Mesenchymal stem cell (in vitro differentiated cells and primary cell): ENCODE data around the gene RNF133. TPM values are rescaled to one million over a fixed set of nuclear protein-coding genes. Genes with fewer than 3 reads are reported as not detected.

Source experiments
- DNase-seq: peaks from one replicate; pipeline ENCODE4 v3.0.0-alpha.2; 2013
- H2AFZ ChIP-seq: one replicate; pipeline ENCODE4 v1.6.1; 2013; ENCODE audit warnings: low read depth, mild to moderate bottlenecking, control low read depth, inconsistent platforms, low read length, moderate library complexity
- H2AK5ac ChIP-seq: 2 replicates; pipeline ENCODE4 v1.6.1; 2013; ENCODE audit warnings: low read length, moderate library complexity, mild to moderate bottlenecking, inconsistent platforms; ENCODE audit not compliant: severe bottlenecking
- H2BK120ac ChIP-seq: one replicate; pipeline ENCODE4 v1.6.1; 2013; ENCODE audit warnings: low read depth, mild to moderate bottlenecking, inconsistent platforms, low read length, moderate library complexity
- H2BK12ac ChIP-seq, 2 experiments: one replicate each; pipeline ENCODE4 v1.6.1; 2013; ENCODE audit warnings: inconsistent platforms in 2 of 2, low read length in 2 of 2, mild to moderate bottlenecking in 2 of 2, moderate library complexity in 2 of 2, control low read depth in 1 of 2
- H2BK15ac ChIP-seq: one replicate; pipeline ENCODE4 v1.6.1; 2013; ENCODE audit warnings: mild to moderate bottlenecking, low read depth, inconsistent platforms; ENCODE audit not compliant: poor library complexity, severe bottlenecking
- H2BK5ac ChIP-seq: 2 replicates; pipeline ENCODE4 v1.6.1; 2013; ENCODE audit warnings: low read depth, mild to moderate bottlenecking, low read length, control low read depth, inconsistent platforms; ENCODE audit not compliant: poor library complexity, severe bottlenecking
- H3K14ac ChIP-seq, 2 experiments: one replicate each; pipeline ENCODE4 v1.6.1; 2013; ENCODE audit warnings: inconsistent platforms in 2 of 2, low read length in 2 of 2, control low read depth in 1 of 2, mild to moderate bottlenecking in 1 of 2, moderate library complexity in 1 of 2
- H3K18ac ChIP-seq, 2 experiments: one replicate each; pipeline ENCODE4 v1.6.1; 2013; ENCODE audit warnings: inconsistent platforms in 2 of 2, low read length in 2 of 2, control low read depth in 1 of 2, low read depth in 1 of 2, mild to moderate bottlenecking in 1 of 2
- H3K23ac ChIP-seq, 2 experiments: one replicate each; pipeline ENCODE4 v1.6.1; 2013; ENCODE audit warnings: inconsistent platforms in 2 of 2, low read length in 2 of 2, mild to moderate bottlenecking in 2 of 2, moderate library complexity in 2 of 2, control low read depth in 1 of 2
- H3K27ac ChIP-seq: 2 replicates; pipeline ENCODE4 v1.5.1; 2013; ENCODE audit warnings: mild to moderate bottlenecking, moderate library complexity, low read length, control low read depth, inconsistent platforms; ENCODE audit not compliant: poor library complexity, severe bottlenecking
- H3K27me3 ChIP-seq, 2 experiments: 2 replicates each; pipeline versions ENCODE4 v1.6.1 to v1.7.0; 2013; ENCODE audit warnings: low read length in 2 of 2, mild to moderate bottlenecking in 2 of 2, moderate library complexity in 2 of 2, control low read depth in 1 of 2, inconsistent platforms in 1 of 2; ENCODE audit not compliant: control insufficient read depth in 1 of 2, insufficient read depth in 1 of 2
- H3K36me3 ChIP-seq, 2 experiments: 2 replicates each; pipeline versions ENCODE4 v1.6.1 to v1.7.0; 2013; ENCODE audit warnings: low read length in 2 of 2, control low read depth in 1 of 2, inconsistent platforms in 1 of 2, low read depth in 1 of 2, mild to moderate bottlenecking in 1 of 2; ENCODE audit not compliant: insufficient read depth in 2 of 2, control insufficient read depth in 1 of 2
- H3K4ac ChIP-seq, 2 experiments: one replicate each; pipeline ENCODE4 v1.6.1; 2013; ENCODE audit warnings: inconsistent platforms in 2 of 2, low read length in 2 of 2, mild to moderate bottlenecking in 2 of 2, moderate library complexity in 2 of 2, control low read depth in 1 of 2, low read depth in 1 of 2
- H3K4me1 ChIP-seq: 2 replicates; pipeline ENCODE4 v1.6.1; 2013; ENCODE audit warnings: low read depth, low read length, control low read depth; ENCODE audit not compliant: control insufficient read depth, insufficient read depth
- H3K4me2 ChIP-seq: 2 replicates; pipeline ENCODE4 v1.6.1; 2013; ENCODE audit warnings: low read length, mild to moderate bottlenecking, inconsistent platforms; ENCODE audit not compliant: poor library complexity, severe bottlenecking
- H3K4me3 ChIP-seq, 2 experiments: 2 replicates each; pipeline versions ENCODE4 v1.5.1 to v1.7.0; 2013; ENCODE audit warnings: low read length in 2 of 2, mild to moderate bottlenecking in 2 of 2, control low read depth in 1 of 2, low read depth in 1 of 2; ENCODE audit not compliant: insufficient read depth in 1 of 2
- H3K79me1 ChIP-seq: replicated peaks from 2 replicates; pipeline ENCODE4 v1.6.1; 2013; ENCODE audit warnings: mild to moderate bottlenecking, control low read depth, low read length, inconsistent platforms; ENCODE audit not compliant: poor library complexity, severe bottlenecking
- H3K9ac ChIP-seq: 2 replicates; pipeline ENCODE4 v1.7.0; 2013; ENCODE audit warnings: mild to moderate bottlenecking, low read length, moderate library complexity
- H3K9me3 ChIP-seq: 2 replicates; pipeline ENCODE4 v1.7.0; 2013; ENCODE audit warnings: mild to moderate bottlenecking, low read length; ENCODE audit not compliant: control insufficient read depth
- H4K8ac ChIP-seq: one replicate; pipeline ENCODE4 v1.6.1; 2013; ENCODE audit warnings: inconsistent platforms, mild to moderate bottlenecking, low read length, moderate library complexity
- H4K91ac ChIP-seq: one replicate; pipeline ENCODE4 v1.6.1; 2013; ENCODE audit warnings: mild to moderate bottlenecking, low read length, inconsistent platforms
- WGBS: methylation state at CpG from one replicate; pipeline ENCODE4 v1.1.7; 2013; ENCODE audit warnings: mixed read lengths; 5-methylcytosine and 5-hydroxymethylcytosine counted together
- small RNA-seq: library from polyadenylated mRNA; stranded (forward); fragments of <200 nt; extraction: miRNeasy Mini kit (QIAGEN cat#:217004); gene quantifications from one replicate; pipeline ENCODE3, GENCODE V24; 2013; ENCODE audit warnings: low read depth

The RNF133 gene

GRCh38 chr7:122651451-122651850, 47.5 kb downstream of the RNF133 start:
- Histone ChIP-seq H2BK5ac (no peak overlapping the region), H3K4me2 (no peak overlapping the region), H3K27ac (no peak overlapping the region), H2BK120ac (no peak overlapping the region), H2BK12ac (no peak overlapping the region), H2AK5ac (no peak overlapping the region), H4K91ac (no peak overlapping the region), H3K23ac (no peak overlapping the region), H4K8ac (no peak overlapping the region), H3K79me1 (no peaks in the 10 kb centered on the region), H2BK15ac (no peak overlapping the region), H3K27me3 (no peaks in the 10 kb centered on the region), H3K9me3 (peaks cover 3% of the 10 kb centered on the region), H3K36me3 (no peaks in the 10 kb centered on the region), H3K4me3 (no peak overlapping the region), H3K4ac (no peak overlapping the region), H3K14ac (no peak overlapping the region), H3K9ac (no peak overlapping the region), H2AFZ (no peak overlapping the region), H3K4me1 (no peaks in the 10 kb centered on the region), H3K18ac (no peak overlapping the region)
- DNase-seq, result no peak
- WGBS, result 86% methylated on average over 1 of the region's 2 CpGs

Small RNAs within 50 kb of the gene (small RNA-seq; reads per million reads assigned to genes)
- not detected for gene AC006463.1
